T-helper 2 cell treated with Interferon-gamma antibody and Interleukin-4, amounts not matched to agents 100 ng/mL and 5 ng/mL, for 36 hours (primary cell): Measurements from ENCODE around the gene RFX5. TPM values are rescaled to one million over a fixed set of nuclear protein-coding genes. Genes with fewer than 3 reads are reported as not detected.

Experiments used
- intact Hi-C: fragments of 100-400 bp; cut with micrococcal nuclease; formaldehyde crosslinking; loops from one replicate; pipeline ENCODE4 v1.15.1; 2023
- total RNA-seq: library from RNA; stranded (reverse); gene quantifications from 2 replicates; pipeline ENCODE4 v1.2.3, GENCODE V29; 2022

Gene RFX5
- total RNA-seq, 1 donor from 2014 or later: 75.3 TPM

- intact Hi-C loops: loop anchor here (5.0 kb wide), 1 partner anchor 129 kb away; the partner anchor contains the start of gene PIP5K1A
These were observed 21.2 kb downstream of the RFX5 start for GRCh38 chr1:151325646-151326429.

- intact Hi-C loops: loop anchor here (5.0 kb wide), 1 partner anchor 128 kb away; the partner anchor contains the start of gene PIP5K1A
These were observed 21.8 kb downstream of the RFX5 start for GRCh38 chr1:151325231-151325630.

- intact Hi-C loops: no loop called here
These were observed 22.6 kb downstream of the RFX5 start for GRCh38 chr1:151324390-151324930.

- intact Hi-C loops: no loop called here
These were observed 28.1 kb downstream of the RFX5 start for GRCh38 chr1:151318975-151319374.

- intact Hi-C loops: no loop called here
These were observed 31.4 kb downstream of the RFX5 start for GRCh38 chr1:151315565-151316235.

- intact Hi-C loops: no loop called here
These were observed 32.7 kb downstream of the RFX5 start for GRCh38 chr1:151314137-151314875.

- intact Hi-C loops: no loop called here
These were observed 33.6 kb downstream of the RFX5 start for GRCh38 chr1:151313501-151313900.

- intact Hi-C loops: no loop called here
These were observed 34.2 kb downstream of the RFX5 start for GRCh38 chr1:151312826-151313225.

GRCh38 chr1:151312411-151312810, 34.6 kb downstream of the RFX5 start:
- intact Hi-C loops: no loop called here

- intact Hi-C loops: no loop called here
These were observed 35.3 kb downstream of the RFX5 start for GRCh38 chr1:151311589-151312331.

- intact Hi-C loops: no loop called here
These were observed 36.0 kb downstream of the RFX5 start for GRCh38 chr1:151311011-151311410.

- intact Hi-C loops: no loop called here
These were observed 37.2 kb downstream of the RFX5 start for GRCh38 chr1:151309811-151310323.

- intact Hi-C loops: no loop called here
These were observed 52.1 kb downstream of the RFX5 start for GRCh38 chr1:151294742-151295462.

GRCh38 chr1:151293093-151293492, 54.0 kb downstream of the RFX5 start:
- intact Hi-C loops: no loop called here

- intact Hi-C loops: no loop called here
These were observed 54.6 kb downstream of the RFX5 start for GRCh38 chr1:151292207-151293030.

- intact Hi-C loops: no loop called here
These were observed 56.2 kb downstream of the RFX5 start for GRCh38 chr1:151290709-151291303.
